Liver (tissue), 9 donors: ENCODE measurements around the gene YAE1. TPM values are rescaled to one million over a fixed set of nuclear protein-coding genes. Genes with fewer than 3 reads are reported as not detected.

ENCODE experiments used
- DNase-seq: peaks from one replicate; pipeline ENCODE4 v3.0.0-alpha.2; 2017; ENCODE audit warnings: low spot score
- H3K27ac ChIP-seq, 2 donors: one replicate each; pipeline ENCODE4 v1.7.0; 2013; ENCODE audit warnings: inconsistent platforms in 2 of 2, low read length in 2 of 2, control low read depth in 1 of 2, low read depth in 1 of 2, mild to moderate bottlenecking in 1 of 2
- H3K27me3 ChIP-seq, 4 donors: one replicate each; pipeline versions ENCODE4 v1.6.1 to v1.7.0; 2013; ENCODE audit warnings: low read length in 3 of 4, inconsistent platforms in 1 of 4, mild to moderate bottlenecking in 1 of 4, moderate library complexity in 1 of 4; ENCODE audit not compliant: control insufficient read depth in 4 of 4, insufficient read depth in 4 of 4
- H3K36me3 ChIP-seq, 4 donors: one replicate each; pipeline versions ENCODE4 v1.6.1 to v1.7.0; 2013; ENCODE audit warnings: low read length in 3 of 4, mild to moderate bottlenecking in 3 of 4, low read depth in 1 of 4, moderate library complexity in 1 of 4; ENCODE audit not compliant: control insufficient read depth in 4 of 4, insufficient read depth in 3 of 4
- H3K4me1 ChIP-seq, 4 donors: one replicate each; pipeline versions ENCODE4 v1.6.1 to v1.7.0; 2013; ENCODE audit warnings: low read length in 3 of 4, mild to moderate bottlenecking in 3 of 4, moderate library complexity in 1 of 4; ENCODE audit not compliant: control insufficient read depth in 4 of 4, insufficient read depth in 4 of 4
- H3K4me3 ChIP-seq, 3 donors: one replicate each; pipeline versions ENCODE4 v1.6.1 to v1.7.0; 2013; ENCODE audit warnings: low read length in 3 of 3, control low read depth in 1 of 3, low read depth in 1 of 3, mild to moderate bottlenecking in 1 of 3
- H3K9ac ChIP-seq, 2 donors: one replicate each; pipeline ENCODE4 v1.7.0; 2013; ENCODE audit warnings: low read length in 2 of 2, mild to moderate bottlenecking in 2 of 2, moderate library complexity in 2 of 2, control low read depth in 1 of 2, low read depth in 1 of 2
- H3K9me3 ChIP-seq, 4 donors: one replicate each; pipeline versions ENCODE4 v1.6.1 to v1.7.0; 2013; ENCODE audit warnings: low read length in 3 of 4; ENCODE audit not compliant: control insufficient read depth in 4 of 4
- CTCF ChIP-seq: fragments of 150-350 bp; IDR thresholded peaks from 2 replicates; pipeline ENCODE4 v1.5.1; 2017; ENCODE audit warnings: improper control_type of control experiment, low read depth, low read length; ENCODE audit not compliant: missing input control
- EGR1 ChIP-seq, 2 donors: IDR thresholded peaks; 2 replicates each; pipeline ENCODE4 v1.6.1; 2016 to 2018; ENCODE audit warnings: antibody characterized with exemption in 2 of 2, low read depth in 2 of 2
- FOXA2 ChIP-seq: IDR thresholded peaks from 2 replicates; pipeline ENCODE4 v1.6.1; 2016; ENCODE audit warnings: antibody characterized with exemption
- HNF4A ChIP-seq, 2 donors: conservative IDR thresholded peaks; 2 replicates each; pipeline ENCODE4 v1.6.1; 2016; ENCODE audit warnings: antibody characterized with exemption in 2 of 2, mild to moderate bottlenecking in 2 of 2
- HNF4G ChIP-seq: IDR thresholded peaks from 2 replicates; pipeline ENCODE4 v1.6.1; 2016; ENCODE audit warnings: antibody characterized with exemption
- JUND ChIP-seq, 2 donors: IDR thresholded peaks; 2 replicates each; pipeline ENCODE4 v1.6.1; 2016; ENCODE audit warnings: antibody characterized with exemption in 2 of 2
- NR2F2 ChIP-seq: IDR thresholded peaks from 2 replicates; pipeline ENCODE4 v1.6.1; 2016; ENCODE audit warnings: antibody characterized with exemption
- RAD21 ChIP-seq, 2 donors: IDR thresholded peaks; 2 replicates each; pipeline ENCODE4 v1.6.1; 2016; ENCODE audit warnings: antibody characterized with exemption in 2 of 2, mild to moderate bottlenecking in 2 of 2
- REST ChIP-seq: IDR thresholded peaks from 2 replicates; pipeline ENCODE4 v1.6.1; 2016; ENCODE audit warnings: antibody characterized with exemption, mild to moderate bottlenecking
- RXRA ChIP-seq, 2 donors: IDR thresholded peaks; 2 replicates each; pipeline ENCODE4 v1.6.1; 2017 to 2018; ENCODE audit warnings: antibody characterized with exemption in 2 of 2, mild to moderate bottlenecking in 1 of 2
- SP1 ChIP-seq: IDR thresholded peaks from 2 replicates; pipeline ENCODE4 v1.6.1; 2018; ENCODE audit warnings: antibody characterized with exemption, mild to moderate bottlenecking
- TAF1 ChIP-seq: conservative IDR thresholded peaks from 2 replicates; pipeline ENCODE4 v1.6.1; 2016; ENCODE audit warnings: antibody characterized with exemption, mild to moderate bottlenecking
- YY1 ChIP-seq: IDR thresholded peaks from 2 replicates; pipeline ENCODE4 v1.6.1; 2016; ENCODE audit warnings: antibody characterized with exemption, mild to moderate bottlenecking
- WGBS: extraction: QIAGEN DNeasy Blood & Tissue Kit; methylation state at CpG from one replicate; pipeline ENCODE4 v1.1.7; 2013; 5-methylcytosine and 5-hydroxymethylcytosine counted together
- polyA plus RNA-seq, 2 donors: library from polyadenylated mRNA; stranded (reverse) in 1 of 2; unstranded in 1 of 2; fragments of 200-250 nt in 1 of 2; fragments of >200 nt in 1 of 2; fragmentation: Nextera tagmentation in 1 of 2; extraction: Ambion mirVana in 1 of 2; gene quantifications; one replicate each; pipeline versions ENCODE4 v1.2.1 to v1.2.3, GENCODE V29; 2013 to 2015
- total RNA-seq, 2 donors: library from RNA; depleted of rRNA; stranded (reverse); fragments of >200 nt; gene quantifications; one replicate each; pipeline ENCODE4 v1.2.3, GENCODE V29; 2014
- TF ChIP-seq, protein P1 (sequence below): IDR thresholded peaks from 2 replicates; pipeline ENCODE4 v1.6.1; 2016; ENCODE audit warnings: antibody characterized with exemption
- TF ChIP-seq, protein P2 (sequence below): IDR thresholded peaks from 2 replicates; pipeline ENCODE4 v1.6.1; 2016; ENCODE audit warnings: antibody characterized with exemption
- TF ChIP-seq, protein P3 (sequence below): IDR thresholded peaks from 2 replicates; pipeline ENCODE4 v1.6.1; 2016; ENCODE audit warnings: antibody characterized with exemption
- donor health status: healthy.
- donor health status: healthy.
- donor health status: healthy.
- donor health status: healthy.
- donor health status: healthy.

YAE1 gene
- total and polyA plus RNA-seq, 4 donors: 6.7 to 12.0 (median 9.9) TPM

DNA sequence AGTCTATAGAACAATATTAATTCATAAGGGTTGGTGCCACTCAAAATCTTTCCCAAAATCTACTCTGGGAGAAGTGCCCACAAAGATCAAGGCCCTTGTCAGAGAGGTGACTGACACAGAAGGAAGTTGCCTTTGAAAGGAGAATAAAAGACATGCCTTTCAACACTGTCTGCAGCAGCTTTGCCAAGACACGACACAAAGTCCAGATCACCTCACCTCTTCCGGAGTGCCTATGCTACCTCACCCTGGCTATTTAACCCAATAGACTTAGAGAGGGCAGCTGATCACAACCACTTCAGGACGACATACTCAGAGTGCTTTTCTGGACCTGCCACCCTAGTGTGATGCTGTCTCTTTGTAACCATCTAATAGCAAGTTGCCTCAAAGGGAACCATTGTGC lies 49.0 kb upstream of the YAE1 start:
- DNase-seq: no peak
- no peak overlapping the region for H3K9ac ChIP-seq
- TF ChIP-seq, protein P1, sequence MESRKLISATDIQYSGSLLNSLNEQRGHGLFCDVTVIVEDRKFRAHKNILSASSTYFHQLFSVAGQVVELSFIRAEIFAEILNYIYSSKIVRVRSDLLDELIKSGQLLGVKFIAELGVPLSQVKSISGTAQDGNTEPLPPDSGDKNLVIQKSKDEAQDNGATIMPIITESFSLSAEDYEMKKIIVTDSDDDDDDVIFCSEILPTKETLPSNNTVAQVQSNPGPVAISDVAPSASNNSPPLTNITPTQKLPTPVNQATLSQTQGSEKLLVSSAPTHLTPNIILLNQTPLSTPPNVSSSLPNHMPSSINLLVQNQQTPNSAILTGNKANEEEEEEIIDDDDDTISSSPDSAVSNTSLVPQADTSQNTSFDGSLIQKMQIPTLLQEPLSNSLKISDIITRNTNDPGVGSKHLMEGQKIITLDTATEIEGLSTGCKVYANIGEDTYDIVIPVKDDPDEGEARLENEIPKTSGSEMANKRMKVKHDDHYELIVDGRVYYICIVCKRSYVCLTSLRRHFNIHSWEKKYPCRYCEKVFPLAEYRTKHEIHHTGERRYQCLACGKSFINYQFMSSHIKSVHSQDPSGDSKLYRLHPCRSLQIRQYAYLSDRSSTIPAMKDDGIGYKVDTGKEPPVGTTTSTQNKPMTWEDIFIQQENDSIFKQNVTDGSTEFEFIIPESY: no peak
- no peak for TF ChIP-seq SP1
- TF ChIP-seq RXRA (IDR thresholded peaks at IDR 0.05): no peak
- no peak overlapping the region for H3K4me3 ChIP-seq
- peaks cover 0 to 3% (median 0%) of the 10 kb centered on the region in 4 donors for H3K4me1 ChIP-seq
- H3K9me3 ChIP-seq: no peaks in the 10 kb centered on the region
- no peak overlapping the region for H3K27ac ChIP-seq
- WGBS: 47% methylated on average over 3 of the region's 3 CpGs
- H3K36me3 ChIP-seq: no peaks in the 10 kb centered on the region
- H3K27me3 ChIP-seq: no peaks in the 10 kb centered on the region

DNA sequence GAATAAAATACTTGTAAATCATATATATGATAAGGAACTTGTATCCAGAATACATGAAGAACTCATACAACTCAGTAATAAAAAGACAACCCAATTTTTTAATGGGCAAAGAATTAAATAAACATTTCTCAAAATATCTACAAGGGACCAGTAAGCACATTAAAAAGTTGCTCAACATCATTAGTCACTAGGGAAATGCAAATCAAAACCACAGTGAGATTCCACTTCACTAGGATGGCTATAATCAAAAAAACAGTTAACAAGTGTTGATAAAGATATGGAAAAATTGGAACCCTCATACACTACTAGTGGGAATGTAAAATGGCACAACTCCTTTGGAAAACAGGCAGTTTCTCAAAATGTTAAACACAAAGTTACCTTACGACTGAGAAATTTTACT lies 40.3 kb upstream of the YAE1 start:
- H3K9me3 ChIP-seq: no peaks in the 10 kb centered on the region
- no peak overlapping the region for H3K4me3 ChIP-seq
- no peaks in the 10 kb centered on the region for H3K4me1 ChIP-seq
- H3K9ac ChIP-seq: no peak overlapping the region
- DNase-seq: no peak
- H3K27ac ChIP-seq: no peak overlapping the region
- H3K36me3 ChIP-seq: no peaks in the 10 kb centered on the region
- no peaks in the 10 kb centered on the region for H3K27me3 ChIP-seq
- TF ChIP-seq, protein P1: no peak
- TF ChIP-seq RAD21 (IDR thresholded peaks at IDR 0.05) (no peak), NR2F2 (no peak), HNF4A (conservative IDR thresholded peaks at IDR 0.05) (no peak), TAF1 (no peak), RXRA (IDR thresholded peaks at IDR 0.05) (no peak), JUND (IDR thresholded peaks at IDR 0.05) (no peak), CTCF (no peak), FOXA2 (no peak), REST (no peak), EGR1 (IDR thresholded peaks at IDR 0.05; ENCODE audit: low read depth in 2 of 2) (no peak), YY1 (no peak), HNF4G (no peak), SP1 (no peak)
- TF ChIP-seq, protein P2, sequence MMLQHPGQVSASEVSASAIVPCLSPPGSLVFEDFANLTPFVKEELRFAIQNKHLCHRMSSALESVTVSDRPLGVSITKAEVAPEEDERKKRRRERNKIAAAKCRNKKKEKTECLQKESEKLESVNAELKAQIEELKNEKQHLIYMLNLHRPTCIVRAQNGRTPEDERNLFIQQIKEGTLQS: no peak
- TF ChIP-seq, protein P3, sequence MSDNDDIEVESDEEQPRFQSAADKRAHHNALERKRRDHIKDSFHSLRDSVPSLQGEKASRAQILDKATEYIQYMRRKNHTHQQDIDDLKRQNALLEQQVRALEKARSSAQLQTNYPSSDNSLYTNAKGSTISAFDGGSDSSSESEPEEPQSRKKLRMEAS: no peak
- WGBS: 86% methylated on average over 1 of the region's 1 CpG
